NK-92 treated with Interleukin-12 subunit alpha and Interleukin-12 subunit beta, amount 100 ng/mL, for 24 hours (cell line): ENCODE results near the gene PCAT6.
A peak's percentile ranks its signal among the peaks of the same experiment; 100 is the strongest.
"Not testable (repeated sequence)": the region's sequence is repeated elsewhere in the genome, so short reads cannot be mapped to it uniquely, and the experiment has no call there.

Source experiments
- DNase-seq: peaks from one replicate; lab custom pipeline; 2025; lab: John Stamatoyannopoulos, UW

Gene PCAT6

GRCh38 chr1:202810615-202811295, at the start of gene PCAT6:
Gene PCAT6 (plus strand): TSS chr1:202810954.
- DNase-seq: peak; percentile 39

- no peak for DNase-seq
Measured at GRCh38 chr1:202762019-202762418, 48.7 kb upstream of the PCAT6 start.

GRCh38 chr1:202765721-202766120, 45.0 kb upstream of the PCAT6 start:
- DNase-seq: no peak

GRCh38 chr1:202770135-202770534, 40.6 kb upstream of the PCAT6 start:
- no peak for DNase-seq

GRCh38 chr1:202781180-202781579, 29.6 kb upstream of the PCAT6 start:
- no peak for DNase-seq

- DNase-seq: no peak
Measured at GRCh38 chr1:202786804-202787203, 23.9 kb upstream of the PCAT6 start.

- no peak for DNase-seq
Measured at GRCh38 chr1:202788800-202789199, 22.0 kb upstream of the PCAT6 start.

GRCh38 chr1:202791077-202791747, 19.5 kb upstream of the PCAT6 start:
- no peak for DNase-seq

- no peak for DNase-seq
Measured at GRCh38 chr1:202794051-202794740, 16.6 kb upstream of the PCAT6 start.

- DNase-seq: not testable (repeated sequence)
Measured at GRCh38 chr1:202794931-202795330, 15.8 kb upstream of the PCAT6 start.

- DNase-seq: no peak
Measured at GRCh38 chr1:202796670-202797069, 14.1 kb upstream of the PCAT6 start.

GRCh38 chr1:202798260-202798659, 12.5 kb upstream of the PCAT6 start:
- DNase-seq: no peak

GRCh38 chr1:202798792-202799331, 11.9 kb upstream of the PCAT6 start:
- DNase-seq: no peak

- DNase-seq: no peak
Measured at GRCh38 chr1:202800742-202801141, 10.0 kb upstream of the PCAT6 start.

- no peak for DNase-seq
Measured at GRCh38 chr1:202801175-202801574, 9.6 kb upstream of the PCAT6 start.

GRCh38 chr1:202802034-202802433, 8.7 kb upstream of the PCAT6 start:
- DNase-seq: no peak

GRCh38 chr1:202802998-202803932, 7.5 kb upstream of the PCAT6 start:
- DNase-seq: no peak

- no peak for DNase-seq
Measured at GRCh38 chr1:202804126-202804525, 6.6 kb upstream of the PCAT6 start.

- DNase-seq: no peak
Measured at GRCh38 chr1:202805886-202806844, 4.6 kb upstream of the PCAT6 start.

GRCh38 chr1:202806845-202807450, 3.8 kb upstream of the PCAT6 start:
- no peak for DNase-seq
